Right lobe of liver (tissue), 6 donors: ENCODE data around the gene PRMT7. TPM values are rescaled to one million over a fixed set of nuclear protein-coding genes. Genes with fewer than 3 reads are reported as not detected.

Source experiments
- ATAC-seq, 4 donors: fragments of 200-7000 bp; cut with Tn5 transposase; one replicate each; pipeline ENCODE4 v1.9.1; 2020; ENCODE audit warnings: mild to moderate bottlenecking in 4 of 4, moderate library complexity in 4 of 4
- DNase-seq, 3 donors: peaks; one replicate each; pipeline ENCODE4 v3.0.0-alpha.2; 2020
- H3K27ac ChIP-seq, 3 donors: fragments of 200-600 bp; one replicate each; pipeline ENCODE4 v1.8.0; 2022
- H3K27me3 ChIP-seq, 2 donors: fragments of 200-600 bp; one replicate each; pipeline ENCODE4 v1.8.0; 2022
- H3K36me3 ChIP-seq, 4 donors: fragments of 200-600 bp; sonication (generic) in 1 of 4; one replicate each; pipeline versions ENCODE4 v1.5.1 to v1.8.0; 2017 to 2022; ENCODE audit warnings: control low read depth in 1 of 4
- H3K4me1 ChIP-seq, 4 donors: fragments of 200-600 bp; sonication (generic) in 1 of 4; one replicate each; pipeline versions ENCODE4 v1.5.1 to v1.8.0; 2017 to 2022; ENCODE audit warnings: control low read depth in 1 of 4
- H3K4me3 ChIP-seq, 3 donors: fragments of 200-600 bp; one replicate each; pipeline ENCODE4 v1.8.0; 2022
- H3K9me3 ChIP-seq, 4 donors: fragments of 200-600 bp; sonication (generic) in 1 of 4; one replicate each; pipeline versions ENCODE4 v1.5.1 to v1.8.0; 2017 to 2022; ENCODE audit warnings: control low read depth in 1 of 4
- CTCF ChIP-seq, 4 donors: fragments of 200-600 bp in 3 of 4; fragments of 450-650 bp in 1 of 4; IDR thresholded peaks; one replicate each; pipeline versions ENCODE4 v1.5.1 to v1.8.0; 2016 to 2022; ENCODE audit warnings: antibody characterized with exemption in 4 of 4, mild to moderate bottlenecking in 2 of 4
- POLR2A ChIP-seq: fragments of 450-650 bp; IDR thresholded peaks from one replicate; pipeline ENCODE4 v1.6.1; 2017; ENCODE audit warnings: antibody characterized with exemption, mild to moderate bottlenecking
- WGBS: methylation state at CpG from one replicate; pipeline ENCODE4 v1.1.6; 2018; ENCODE audit warnings: low coverage, low lambda C conversion rate; ENCODE audit not compliant: insufficient coverage; ENCODE audit errors: missing lambda C conversion rate; 5-methylcytosine and 5-hydroxymethylcytosine counted together
- intact Hi-C, 2 donors: fragments of 100-400 bp; cut with DNase I; formaldehyde crosslinking; loops; one replicate each; pipeline versions ENCODE4 v1.11.2 to v1.14.1; 2022
- total RNA-seq, 6 experiments: library from RNA; depleted of rRNA in 2 of 6; stranded (reverse); fragments of >200 nt in 2 of 6; fragmentation: NEBNext Ultra II Directional in 3 of 6; extraction: Animal tissue kit (Norgen Biotek cat#: 25700) in 3 of 6; gene quantifications; one replicate each; pipeline versions ENCODE4 v1.1.0 to v1.2.4, GENCODE V29; 2016 to 2023
- donor health status: DM: no; HTN: yes; CAD: no.
- donor health status: DM: no; HTN: no; CAD: no.
- donor health status: DM: no; HTN: no; CAD: no.
- donor health status: DM: no; HTN: yes; CAD: no.
- donor health status: DM: no; HTN: yes; CAD: no.

Gene PRMT7
- total RNA-seq, 6 experiments from 2014 or later = 13.1 to 28.3 (median 21.1) TPM

GRCh38 chr16:68283346-68283745 is 27.5 kb upstream of the PRMT7 start:
- Histone ChIP-seq H3K27ac (peak overlapping the region in 1 of 3 donors; percentile 16), H3K27me3 (no peaks in the 10 kb centered on the region), H3K4me1 (peaks cover 0 to 4% (median 0%) of the 10 kb centered on the region in 4 donors), H3K4me3 (no peak overlapping the region), H3K9me3 (no peaks in the 10 kb centered on the region), H3K36me3 (no peaks in the 10 kb centered on the region)
- intact Hi-C loops = no loop called here
- 54% methylated on average over 4 of the region's 5 CpGs for WGBS
- TF ChIP-seq POLR2A (no peak), CTCF (IDR thresholded peaks at IDR 0.05) (no peak)
- DNase-seq (no peak), ATAC-seq (peak in 1 of 4 donors; percentile 10)

- Histone ChIP-seq H3K4me1 (peaks cover 0 to 4% (median 0%) of the 10 kb centered on the region in 4 donors), H3K4me3 (no peak overlapping the region), H3K27ac (peak overlapping the region in 1 of 3 donors; percentile 16), H3K36me3 (no peaks in the 10 kb centered on the region), H3K27me3 (no peaks in the 10 kb centered on the region), H3K9me3 (no peaks in the 10 kb centered on the region)
- intact Hi-C loops = no loop called here
- 48% methylated on average over 5 of the region's 9 CpGs for WGBS
- ATAC-seq (no peak), DNase-seq (no peak)
- TF ChIP-seq POLR2A (no peak), CTCF (IDR thresholded peaks at IDR 0.05) (no peak)
These were observed 26.8 kb upstream of the PRMT7 start for GRCh38 chr16:68283801-68284598.

GRCh38 chr16:68284847-68285246 is 26.0 kb upstream of the PRMT7 start:
- intact Hi-C loops = no loop called here
- H3K4me3 ChIP-seq = no peak overlapping the region
- no peaks in the 10 kb centered on the region for H3K36me3 ChIP-seq
- TF ChIP-seq POLR2A = no peak
- no peak for TF ChIP-seq CTCF (IDR thresholded peaks at IDR 0.05)
- H3K9me3 ChIP-seq = no peaks in the 10 kb centered on the region
- H3K27me3 ChIP-seq = no peaks in the 10 kb centered on the region
- DNase-seq (no peak), ATAC-seq (peak; percentile 42 to 66 (median 46))
- peaks cover 0 to 4% (median 0%) of the 10 kb centered on the region in 4 donors for H3K4me1 ChIP-seq
- peak overlapping the region in 2 of 3 donors; percentile 22 to 27 for H3K27ac ChIP-seq
- WGBS = 47% methylated on average over 5 of the region's 5 CpGs

- H3K27ac ChIP-seq = peak overlapping the region in 2 of 3 donors; percentile 22 to 27
These were observed 25.1 kb upstream of the PRMT7 start for GRCh38 chr16:68285683-68286082.

More at GRCh38 chr16:68285683-68286082, 25.1 kb upstream of the PRMT7 start:
- peaks cover 0 to 4% (median 0%) of the 10 kb centered on the region in 4 donors for H3K4me1 ChIP-seq
- TF ChIP-seq POLR2A (no peak), CTCF (IDR thresholded peaks at IDR 0.05) (no peak)
- 100% methylated on average over 1 of the region's 3 CpGs for WGBS
- DNase-seq = no peak
- H3K9me3 ChIP-seq = no peaks in the 10 kb centered on the region
- intact Hi-C loops = no loop called here
- no peaks in the 10 kb centered on the region for H3K27me3 ChIP-seq
- H3K4me3 ChIP-seq = no peak overlapping the region
- no peaks in the 10 kb centered on the region for H3K36me3 ChIP-seq
- ATAC-seq = no peak
